ENCODE data around the gene NR1H2.

DNA sequence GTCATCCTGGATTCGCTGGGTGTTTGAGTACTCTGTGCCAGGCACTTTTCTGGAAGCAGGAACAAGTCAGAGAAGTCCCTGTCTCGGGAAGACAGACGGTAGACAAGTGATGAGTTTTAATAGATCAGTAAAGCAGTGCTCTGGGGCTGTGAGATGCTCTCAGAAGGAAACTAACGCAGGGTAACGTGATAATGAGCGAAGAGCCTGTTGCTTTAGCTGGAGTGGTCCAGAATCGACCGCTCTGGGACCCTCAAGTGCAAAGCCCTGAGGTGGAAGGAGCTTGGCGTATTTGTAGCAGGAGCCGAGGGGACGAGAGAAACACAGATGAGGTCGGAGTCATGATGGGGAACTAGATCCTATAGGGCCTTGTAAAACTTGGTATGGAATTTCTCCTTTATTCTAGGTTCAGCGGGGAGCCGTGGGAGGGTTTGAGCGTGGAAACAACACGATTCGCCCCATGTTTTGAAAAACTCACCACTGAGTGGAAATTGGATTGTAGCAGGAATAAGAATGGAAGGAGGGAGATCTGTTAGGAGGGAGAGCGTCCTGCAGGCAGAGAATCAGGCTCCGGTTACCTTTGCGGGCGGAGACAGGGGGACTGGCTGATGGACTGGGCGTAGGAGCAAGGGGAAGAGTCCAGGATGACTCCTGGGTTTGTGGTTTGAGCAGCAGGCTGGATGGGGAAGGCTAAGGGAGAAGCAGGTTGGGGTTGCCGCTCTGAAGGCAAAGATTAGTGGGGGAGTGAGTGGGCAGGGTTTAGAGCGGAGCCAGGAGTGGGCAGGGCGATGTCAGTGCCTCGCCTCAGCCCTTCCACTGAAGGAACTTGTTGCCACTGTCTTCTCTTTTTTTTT, 8.7 kb downstream of the NR1H2 start:
- TF ChIP-seq FOXM1 (IDR thresholded peaks at IDR 0.05; ENCODE audit: borderline replicate concordance) = no peak
- no peak for TF ChIP-seq ZNF384 (IDR thresholded peaks at IDR 0.05)
- no peak for TF ChIP-seq SUZ12 (IDR thresholded peaks at IDR 0.05)
- TF ChIP-seq SP1 (IDR thresholded peaks at IDR 0.05) = no peak
- no peak for TF ChIP-seq CTBP1 (IDR thresholded peaks at IDR 0.05; ENCODE audit: borderline replicate concordance)
- TF ChIP-seq ELF4 (IDR thresholded peaks at IDR 0.05) = no peak
- no peak for TF ChIP-seq NFRKB (IDR thresholded peaks at IDR 0.05)
